ENCODE results near the gene STAT5A. TPM values are rescaled to one million over a fixed set of nuclear protein-coding genes. Genes with fewer than 3 reads are reported as not detected.
"Not testable (repeated sequence)": the region's sequence is repeated elsewhere in the genome, so short reads cannot be mapped to it uniquely, and the experiment has no call there.

Gene STAT5A
- total and polyA plus RNA-seq, 8 donors: 10.5 to 19.8 (median 14.5) TPM

- 72 to 75% methylated on average over 2 of the region's 2 CpGs for WGBS, 2 donors
- H3K9me3 ChIP-seq: no peaks in the 10 kb centered on the region
- no peak overlapping the region for H3K27ac ChIP-seq
- H3K4me3 ChIP-seq: no peak overlapping the region
- H3K4me1 ChIP-seq: peaks cover 4 to 27% (median 10%) of the 10 kb centered on the region in 3 donors
- FAIRE-seq (no peak), DNase-seq (no peak), ATAC-seq (no peak)
- H3K27me3 ChIP-seq: no peaks in the 10 kb centered on the region
- intact Hi-C loops (cut with DNase I): no loop called here
- H3K36me3 ChIP-seq: no peaks in the 10 kb centered on the region
- no peak for TF ChIP-seq CTCF (IDR thresholded peaks at IDR 0.05)
Measured at GRCh38 chr17:42251115-42251514, 37.2 kb upstream of the STAT5A start.

GRCh38 chr17:42252597-42253550 lies 35.4 kb upstream of the STAT5A start:
- peaks cover 4 to 13% (median 5%) of the 10 kb centered on the region in 3 donors for H3K4me1 ChIP-seq
- no peak overlapping the region for H3K27ac ChIP-seq
- H3K27me3 ChIP-seq: no peaks in the 10 kb centered on the region
- no peaks in the 10 kb centered on the region for H3K36me3 ChIP-seq
- WGBS, 2 donors: 67 to 80% methylated on average over 4 of the region's 4 CpGs
- TF ChIP-seq CTCF (IDR thresholded peaks at IDR 0.05): no peak
- intact Hi-C loops (cut with DNase I): no loop called here
- no peak for ATAC-seq
- FAIRE-seq: no peak
- H3K4me3 ChIP-seq: no peak overlapping the region
- no peaks in the 10 kb centered on the region for H3K9me3 ChIP-seq
- no peak for DNase-seq

- no peak for TF ChIP-seq CTCF (IDR thresholded peaks at IDR 0.05)
- H3K27ac ChIP-seq: no peak overlapping the region
- ATAC-seq (no peak), FAIRE-seq (no peak), DNase-seq (no peak)
- WGBS, 2 donors: 97 to 98% methylated on average over 5 of the region's 5 CpGs
- intact Hi-C loops (cut with DNase I): no loop called here
- no peaks in the 10 kb centered on the region for H3K36me3 ChIP-seq
- no peak overlapping the region for H3K4me3 ChIP-seq
- peaks cover 0 to 7% (median 0%) of the 10 kb centered on the region in 3 donors for H3K4me1 ChIP-seq
- H3K9me3 ChIP-seq: no peaks in the 10 kb centered on the region
- H3K27me3 ChIP-seq: no peaks in the 10 kb centered on the region
Measured at GRCh38 chr17:42253578-42253977, 34.7 kb upstream of the STAT5A start.

- no peak overlapping the region for H3K27ac ChIP-seq
- 94 to 96% methylated on average over 8 of the region's 8 CpGs for WGBS, 2 donors
- TF ChIP-seq CTCF (IDR thresholded peaks at IDR 0.05): no peak
- DNase-seq (no peak), ATAC-seq (no peak), FAIRE-seq (no peak)
- H3K4me1 ChIP-seq: no peaks in the 10 kb centered on the region
- no peaks in the 10 kb centered on the region for H3K36me3 ChIP-seq
- no peaks in the 10 kb centered on the region for H3K27me3 ChIP-seq
- no peaks in the 10 kb centered on the region for H3K9me3 ChIP-seq
- intact Hi-C loops (cut with DNase I): no loop called here
- no peak overlapping the region for H3K4me3 ChIP-seq
Measured at GRCh38 chr17:42255445-42255844, 32.9 kb upstream of the STAT5A start.

GRCh38 chr17:42260318-42260717 lies 28.0 kb upstream of the STAT5A start:
- H3K4me1 ChIP-seq: no peaks in the 10 kb centered on the region
- H3K9me3 ChIP-seq: no peaks in the 10 kb centered on the region
- no peak overlapping the region for H3K27ac ChIP-seq
- no peak for TF ChIP-seq CTCF (IDR thresholded peaks at IDR 0.05)
- H3K4me3 ChIP-seq: no peak overlapping the region
- H3K27me3 ChIP-seq: no peaks in the 10 kb centered on the region
- FAIRE-seq (no peak), ATAC-seq (no peak), DNase-seq (no peak)
- intact Hi-C loops (cut with DNase I): no loop called here
- H3K36me3 ChIP-seq: no peaks in the 10 kb centered on the region
- WGBS, 2 donors: 90 to 93% methylated on average over 6 of the region's 6 CpGs

GRCh38 chr17:42264366-42264765 lies 23.9 kb upstream of the STAT5A start:
- WGBS, 2 donors: 93% methylated on average over 2 of the region's 4 CpGs; no CpG with 5 or more reads in 1 of the 2 donors
- intact Hi-C loops (cut with DNase I); FAIRE-seq; H3K4me1 ChIP-seq; H3K27ac ChIP-seq; H3K27me3 ChIP-seq; H3K4me3 ChIP-seq; H3K9me3 ChIP-seq; ATAC-seq; H3K36me3 ChIP-seq; DNase-seq: not testable (repeated sequence)

Data from pancreas (tissue), 10 donors.